K562 (cell line): Measurements from ENCODE around the gene RPS2. TPM values are rescaled to one million over a fixed set of nuclear protein-coding genes. Genes with fewer than 3 reads are reported as not detected.

ENCODE experiments used
- ARID4B ChIP-seq: sonication (generic); formaldehyde crosslinking; IDR thresholded peaks from 2 replicates; pipeline ENCODE4 v1.8.0; 2022; ENCODE audit warnings: mild to moderate bottlenecking, missing genetic modification reagents
- CCNT2 ChIP-seq: IDR thresholded peaks from 2 replicates; pipeline ENCODE4 v1.6.1; 2011; ENCODE audit warnings: borderline replicate concordance, low read depth, mild to moderate bottlenecking, moderate library complexity, mixed read lengths, low read length; ENCODE audit not compliant: insufficient read length; ENCODE audit errors: extremely low read depth
- E2F6 ChIP-seq, 2 experiments: IDR thresholded peaks; 2 replicates each; pipeline ENCODE4 v1.6.1; 2011; ENCODE audit warnings: borderline replicate concordance in 1 of 2, control low read depth in 1 of 2, low read depth in 1 of 2, low read length in 1 of 2, mild to moderate bottlenecking in 1 of 2, mixed read lengths in 1 of 2, moderate library complexity in 1 of 2; ENCODE audit not compliant: insufficient read depth in 1 of 2, insufficient read length in 1 of 2, poor library complexity in 1 of 2, severe bottlenecking in 1 of 2; ENCODE audit errors: extremely low read depth in 1 of 2
- ETV5 ChIP-seq: sonication (generic); formaldehyde crosslinking; IDR thresholded peaks from 2 replicates; pipeline ENCODE4 v1.4.0; 2020; ENCODE audit warnings: low read depth, mild to moderate bottlenecking, missing genetic modification reagents
- FUS ChIP-seq: fragments of 200-400 bp; formaldehyde crosslinking; optimal IDR thresholded peaks from 2 replicates; pipeline ENCODE3; 2017; ENCODE audit warnings: low read depth, low read length
- GABPB1 ChIP-seq: sonication (generic); formaldehyde crosslinking; IDR thresholded peaks from 2 replicates; pipeline ENCODE4 v1.8.0; 2022; ENCODE audit warnings: mild to moderate bottlenecking, missing genetic modification reagents
- JUNB ChIP-seq: fragments of 450-650 bp; formaldehyde crosslinking; conservative IDR thresholded peaks from 2 replicates; pipeline ENCODE4 v1.4.0; 2020; ENCODE audit warnings: mild to moderate bottlenecking
- KLF16 ChIP-seq: IDR thresholded peaks from 2 replicates; pipeline ENCODE4 v1.6.1; 2016; ENCODE audit warnings: antibody characterized with exemption
- NRF1 ChIP-seq, 2 experiments: fragments of 450-650 bp; IDR thresholded peaks in 1 of 2; conservative IDR thresholded peaks in 1 of 2; 2 replicates each; pipeline ENCODE4 v1.6.1; 2014; ENCODE audit warnings: mild to moderate bottlenecking in 2 of 2
- RB1 ChIP-seq: fragments of 450-650 bp; IDR thresholded peaks from 2 replicates; pipeline ENCODE4 v1.6.1; 2017; ENCODE audit warnings: low read depth, mild to moderate bottlenecking
- XRCC3 ChIP-seq: fragments of 450-650 bp; IDR thresholded peaks from 2 replicates; pipeline ENCODE4 v1.6.1; 2017; ENCODE audit warnings: mild to moderate bottlenecking, moderate library complexity
- ZNF174 ChIP-seq: fragments of 250-450 bp; sonication (Bioruptor Pico); IDR thresholded peaks from 2 replicates; pipeline ENCODE4 v1.4.0; 2020; ENCODE audit warnings: mild to moderate bottlenecking
- ZNF197 ChIP-seq: fragments of 200-800 bp; sonication (Bioruptor generic); IDR thresholded peaks from 2 replicates; pipeline ENCODE4 v1.6.1; 2016; ENCODE audit warnings: low read depth, missing genetic modification characterization, missing compliant biosample characterization
- ZNF583 ChIP-seq: fragments of 250-450 bp; sonication (Bioruptor Pico); IDR thresholded peaks from 2 replicates; pipeline ENCODE4 v1.4.0; 2020
- ZNF592 ChIP-seq: fragments of 450-650 bp; IDR thresholded peaks from 2 replicates; pipeline ENCODE4 v1.6.1; 2017; ENCODE audit warnings: antibody characterized with exemption, mild to moderate bottlenecking
- ZNF77 ChIP-seq: fragments of 250-450 bp; sonication (Bioruptor Pico); IDR thresholded peaks from 2 replicates; pipeline ENCODE4 v1.5.0; 2020
- polyA plus RNA-seq, 8 experiments: library from polyadenylated mRNA; depleted of rRNA in 4 of 8; stranded (reverse) in 5 of 8; unstranded in 3 of 8; fragments of >200 nt; fragmentation: Nextera tagmentation in 2 of 8; fragmentation: Illumina TruSeq in 1 of 8; extraction: Ambion mirVana in 2 of 8; extraction: Trizol in 1 of 8; gene quantifications; 2 replicates each; pipeline versions ENCODE4 v1.2.1 to v1.2.3, GENCODE V29; 2011 to 2014; ENCODE audit warnings: inconsistent platforms in 1 of 8, missing spikeins in 1 of 8
- total RNA-seq, 7 experiments: library from RNA; depleted of rRNA in 6 of 7; stranded (reverse); fragments of >200 nt in 6 of 7; fragmentation: Illumina TruSeq in 2 of 7; extraction: Trizol in 2 of 7; gene quantifications; 2 replicates each; pipeline versions ENCODE4 v1.2.1 to v1.2.3, GENCODE V29; 2011 to 2021; ENCODE audit warnings: low replicate concordance in 1 of 7

RPS2 gene
- total and polyA plus RNA-seq, 9 of the 15 experiments (the other 6 are each of a cell fraction or from before 2014, with no cell fraction given): 834 to 4,794 (median 3,793) TPM

- TF ChIP-seq ZNF592 (peak; percentile 58), E2F6 (IDR thresholded peaks at IDR 0.05; ENCODE audit: borderline replicate concordance in 1 of 2, extremely low read depth in 1 of 2, insufficient read depth in 1 of 2, insufficient read length in 1 of 2, low read depth in 1 of 2, low read length in 1 of 2, poor library complexity in 1 of 2, severe bottlenecking in 1 of 2) (peak; percentile 37 to 45), ARID4B (peak; percentile 75), GABPB1 (CRISPR knock-in tag) (peak; percentile 83), FUS (peak; percentile 59), ZNF583 (CRISPR knock-in tag) (0 out of 2 replicates have a peak, but pooled peaks have one; percentile 54), RB1 (peak; percentile 98), ETV5 (CRISPR knock-in tag) (peak; percentile 84), CCNT2 (peak; percentile 91), ZNF77 (no peak), NRF1 (conservative IDR thresholded peaks at IDR 0.05 in 1 of 2, IDR thresholded peaks at IDR 0.05 in 1 of 2) (peak; percentile 93 to 94), ZNF174 (CRISPR knock-in tag) (no peak), XRCC3 (no peak), KLF16 (0 out of 2 replicates have a peak, but pooled peaks have one; percentile 4), ZNF197 (CRISPR knock-in tag) (0 out of 2 replicates have a peak, but pooled peaks have one; percentile 29), JUNB (CRISPR knock-in tag) (no peak)
Observed at GRCh38 chr16:1959269-1960039, 5.2 kb downstream of the RPS2 start, which contains the start of gene NDUFB10 (continued).
